Measurements from ENCODE around the gene PLCB3. TPM values are rescaled to one million over a fixed set of nuclear protein-coding genes. Genes with fewer than 3 reads are reported as not detected.

The PLCB3 gene
- total and polyA plus RNA-seq, 4 experiments from 2014 or later: 0.71 to 11.9 (median 10.8) TPM; not detected in 1

DNA sequence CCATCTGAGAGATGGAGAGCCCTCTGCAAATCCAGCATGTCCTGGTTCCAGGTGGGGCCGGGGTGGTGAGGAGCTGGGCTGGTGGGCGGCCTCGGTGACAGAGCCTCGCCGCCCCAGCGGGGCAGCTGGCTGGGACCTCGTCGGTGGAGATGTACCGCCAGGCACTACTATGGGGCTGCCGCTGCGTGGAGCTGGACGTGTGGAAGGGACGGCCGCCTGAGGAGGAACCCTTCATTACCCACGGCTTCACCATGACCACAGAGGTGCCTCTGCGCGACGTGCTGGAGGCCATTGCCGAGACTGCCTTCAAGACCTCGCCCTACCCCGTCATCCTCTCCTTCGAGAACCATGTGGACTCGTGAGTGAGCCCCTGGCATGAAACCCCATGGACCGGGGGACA lies 7.0 kb downstream of the PLCB3 start:
- POLR2A ChIA-PET (ENCODE audit: partially characterized antibody): interaction anchor here (1.0 to 1.6 kb wide), 3 partner anchors 11 to 52 kb away, joined by 3 to 6 read pairs (median 4); partner anchors contain the start of gene FERMT3
- CTCF ChIA-PET (ENCODE audit: partially characterized antibody): interaction anchor here (0.8 to 1.3 kb wide), 3 partner anchors 8 to 53 kb away, joined by 3 to 4 read pairs (median 4); no protein-coding TSS in a partner anchor
- Mint-ChIP-seq H3K4me1 (peaks cover 1 to 8% (median 6%) of the 10 kb centered on the region in 4 donors), H3K36me3 (peaks cover 10 to 15% of the 10 kb centered on the region in 2 donors), H3K27me3 (no peaks in the 10 kb centered on the region), H3K4me3 (no peak overlapping the region), H3K27ac (no peak overlapping the region), H3K9me3 (no peaks in the 10 kb centered on the region)
- H3K4me3 ChIP-seq (ENCODE audit: low read length in 2 of 2): no peak overlapping the region
- H3K27ac ChIP-seq (ENCODE audit: low read depth, low read length): no peak overlapping the region
- peaks cover 8% of the 10 kb centered on the region for H3K36me3 ChIP-seq (ENCODE audit: insufficient read depth, low read length)
- H3K4me1 ChIP-seq (ENCODE audit: insufficient read depth, low read length): no peaks in the 10 kb centered on the region
- intact Hi-C loops (cut with micrococcal nuclease): no loop called here
- H3K9me3 ChIP-seq (ENCODE audit: control insufficient read depth in 1 of 2, low read length in 2 of 2): no peaks in the 10 kb centered on the region
- H3K27me3 ChIP-seq (ENCODE audit: insufficient read depth, low read length): no peaks in the 10 kb centered on the region
- DNase-seq: no peak

DNA sequence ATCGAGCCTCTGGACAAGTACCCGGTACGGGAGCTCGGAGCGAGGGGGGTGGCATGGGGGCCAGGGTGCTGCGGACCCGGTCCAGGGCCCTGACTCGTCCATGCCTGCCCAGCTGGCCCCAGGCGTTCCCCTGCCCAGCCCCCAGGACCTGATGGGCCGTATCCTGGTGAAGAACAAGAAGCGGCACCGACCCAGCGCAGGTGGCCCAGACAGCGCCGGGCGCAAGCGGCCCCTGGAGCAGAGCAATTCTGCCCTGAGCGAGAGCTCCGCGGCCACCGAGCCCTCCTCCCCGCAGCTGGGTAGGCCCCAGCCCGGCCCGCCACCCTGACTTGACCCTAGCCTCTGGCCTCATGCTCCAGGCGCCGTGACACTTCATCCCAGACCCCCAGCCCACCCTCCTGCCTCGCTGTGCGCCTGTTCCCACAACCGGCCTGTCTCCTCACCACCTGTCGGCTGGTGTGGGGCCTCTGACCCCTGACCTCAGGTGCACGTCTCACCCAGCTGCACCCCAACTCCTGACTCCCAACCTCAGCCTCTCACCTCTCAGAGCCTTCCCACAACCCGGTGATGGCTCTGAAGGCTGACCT lies 7.7 kb downstream of the PLCB3 start:
- H3K4me3 ChIP-seq (ENCODE audit: low read length in 2 of 2): no peak overlapping the region
- Mint-ChIP-seq H3K36me3 (peaks cover 10 to 13% of the 10 kb centered on the region in 2 donors), H3K4me3 (peak overlapping the region in 1 of 8 donors; percentile 49), H3K9me3 (no peaks in the 10 kb centered on the region), H3K27ac (peak overlapping the region in 1 of 7 donors; percentile 60), H3K4me1 (peaks cover 1 to 8% (median 5%) of the 10 kb centered on the region in 4 donors), H3K27me3 (no peaks in the 10 kb centered on the region)
- peaks cover 8% of the 10 kb centered on the region for H3K36me3 ChIP-seq (ENCODE audit: insufficient read depth, low read length)
- H3K4me1 ChIP-seq (ENCODE audit: insufficient read depth, low read length): no peaks in the 10 kb centered on the region
- no peak for DNase-seq
- no peaks in the 10 kb centered on the region for H3K9me3 ChIP-seq (ENCODE audit: control insufficient read depth in 1 of 2, low read length in 2 of 2)
- no peak overlapping the region for H3K27ac ChIP-seq (ENCODE audit: low read depth, low read length)
- intact Hi-C loops (cut with micrococcal nuclease): no loop called here
- no peaks in the 10 kb centered on the region for H3K27me3 ChIP-seq (ENCODE audit: insufficient read depth, low read length)
- ChIA-PET CTCF (ENCODE audit: partially characterized antibody) (interaction anchor here (0.8 kb wide), 1 partner anchor 9 kb away, joined by 4 read pairs; no protein-coding TSS in a partner anchor), POLR2A (ENCODE audit: partially characterized antibody) (interaction anchor here (0.6 to 1.6 kb wide), 4 partner anchors 10 to 58 kb away, joined by 3 to 6 read pairs (median 4); partner anchors contain the start of genes FERMT3 and TRMT112)

DNA sequence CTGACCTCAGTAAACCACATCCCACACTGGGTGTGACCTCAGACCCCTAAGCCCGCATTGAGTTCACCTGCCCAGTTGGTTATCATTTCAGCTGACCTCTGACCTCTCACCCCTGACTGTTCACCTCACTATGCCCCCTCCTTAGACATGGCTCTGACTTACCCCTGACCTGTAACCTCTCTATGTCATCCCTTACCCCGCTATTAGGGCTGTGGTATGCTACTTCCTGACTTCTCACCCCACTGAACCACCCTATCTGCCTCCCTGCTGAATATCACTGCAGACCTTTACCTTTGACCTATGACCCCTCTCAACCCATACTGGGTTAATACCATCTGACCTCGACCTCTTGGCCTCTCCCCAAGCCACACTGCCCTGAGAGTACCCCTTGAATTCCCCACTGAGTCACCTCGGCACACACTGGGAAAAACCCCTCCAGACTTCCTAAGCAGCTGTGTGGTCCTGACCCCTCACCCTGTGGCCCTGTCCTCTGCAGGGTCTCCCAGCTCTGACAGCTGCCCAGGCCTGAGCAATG lies 8.3 kb downstream of the PLCB3 start:
- no peak overlapping the region for H3K27ac ChIP-seq (ENCODE audit: low read depth, low read length)
- H3K27me3 ChIP-seq (ENCODE audit: insufficient read depth, low read length): no peaks in the 10 kb centered on the region
- Mint-ChIP-seq H3K27ac (peak overlapping the region in 2 of 7 donors; percentile 60 to 79), H3K4me1 (peaks cover 1 to 8% (median 5%) of the 10 kb centered on the region in 4 donors), H3K4me3 (peak overlapping the region in 1 of 8 donors; percentile 49), H3K36me3 (peaks cover 10 to 13% of the 10 kb centered on the region in 2 donors), H3K27me3 (no peaks in the 10 kb centered on the region), H3K9me3 (no peaks in the 10 kb centered on the region)
- POLR2A ChIA-PET (ENCODE audit: partially characterized antibody): no interaction called here
- peaks cover 8% of the 10 kb centered on the region for H3K36me3 ChIP-seq (ENCODE audit: insufficient read depth, low read length)
- H3K4me3 ChIP-seq (ENCODE audit: low read length in 2 of 2): no peak overlapping the region
- CTCF ChIA-PET (ENCODE audit: partially characterized antibody): interaction anchor here (0.8 kb wide), 1 partner anchor 10 kb away, joined by 3 read pairs; no protein-coding TSS in a partner anchor
- intact Hi-C loops (cut with micrococcal nuclease): no loop called here
- no peaks in the 10 kb centered on the region for H3K9me3 ChIP-seq (ENCODE audit: control insufficient read depth in 1 of 2, low read length in 2 of 2)
- DNase-seq: no peak
- no peaks in the 10 kb centered on the region for H3K4me1 ChIP-seq (ENCODE audit: insufficient read depth, low read length)

DNA sequence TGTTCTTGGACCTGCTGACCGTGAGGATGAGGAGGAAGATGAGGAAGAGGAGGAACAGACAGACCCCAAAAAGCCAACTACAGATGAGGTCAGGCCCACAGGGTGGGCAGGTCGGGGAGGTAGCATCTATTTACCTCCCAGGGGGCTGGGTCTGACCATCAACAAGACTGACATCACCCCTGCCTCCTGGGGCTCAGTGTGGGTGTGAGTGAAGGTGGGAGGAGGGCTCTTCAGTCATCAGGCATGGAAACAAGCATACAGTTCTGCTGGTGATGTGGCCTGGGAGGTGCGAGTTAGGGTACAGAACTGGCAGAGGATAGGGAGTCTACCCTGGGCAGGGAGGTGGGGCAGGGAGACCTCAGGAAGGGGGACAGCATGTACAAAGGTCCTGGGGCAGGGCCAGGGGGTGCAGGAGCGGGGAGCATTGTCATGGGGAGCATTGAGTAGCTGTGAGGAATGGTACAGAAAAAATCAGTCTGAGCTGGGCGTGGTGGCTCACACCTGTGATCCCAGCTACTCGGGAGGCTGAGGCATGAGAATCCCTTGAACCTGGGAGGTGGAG lies 8.9 kb downstream of the PLCB3 start:
- Histone ChIP-seq H3K4me3 (ENCODE audit: low read length in 2 of 2) (no peak overlapping the region), H3K36me3 (ENCODE audit: insufficient read depth, low read length) (peaks cover 8% of the 10 kb centered on the region), H3K9me3 (ENCODE audit: control insufficient read depth in 1 of 2, low read length in 2 of 2) (no peaks in the 10 kb centered on the region), H3K27ac (ENCODE audit: low read depth, low read length) (no peak overlapping the region), H3K4me1 (ENCODE audit: insufficient read depth, low read length) (no peaks in the 10 kb centered on the region), H3K27me3 (ENCODE audit: insufficient read depth, low read length) (no peaks in the 10 kb centered on the region)
- DNase-seq: no peak
- H3K9me3 Mint-ChIP-seq: no peaks in the 10 kb centered on the region
- intact Hi-C loops (cut with micrococcal nuclease): no loop called here
- H3K36me3 Mint-ChIP-seq: peaks cover 10 to 13% of the 10 kb centered on the region in 2 donors
- H3K27ac Mint-ChIP-seq: peak overlapping the region in 2 of 7 donors; percentile 12 to 37
- no peak overlapping the region for H3K4me3 Mint-ChIP-seq
- POLR2A ChIA-PET (ENCODE audit: partially characterized antibody): interaction anchor here (1.0 to 1.6 kb wide), 2 partner anchors 10 to 53 kb away, joined by 3 to 7 read pairs; partner anchors contain the start of gene FERMT3
- no peaks in the 10 kb centered on the region for H3K27me3 Mint-ChIP-seq
- peaks cover 1 to 8% (median 5%) of the 10 kb centered on the region in 4 donors for H3K4me1 Mint-ChIP-seq
- CTCF ChIA-PET (ENCODE audit: partially characterized antibody): interaction anchor here (0.8 to 1.9 kb wide), 2 partner anchors 9 to 11 kb away, joined by 3 to 5 read pairs; partner anchors contain the start of gene PLCB3

DNA sequence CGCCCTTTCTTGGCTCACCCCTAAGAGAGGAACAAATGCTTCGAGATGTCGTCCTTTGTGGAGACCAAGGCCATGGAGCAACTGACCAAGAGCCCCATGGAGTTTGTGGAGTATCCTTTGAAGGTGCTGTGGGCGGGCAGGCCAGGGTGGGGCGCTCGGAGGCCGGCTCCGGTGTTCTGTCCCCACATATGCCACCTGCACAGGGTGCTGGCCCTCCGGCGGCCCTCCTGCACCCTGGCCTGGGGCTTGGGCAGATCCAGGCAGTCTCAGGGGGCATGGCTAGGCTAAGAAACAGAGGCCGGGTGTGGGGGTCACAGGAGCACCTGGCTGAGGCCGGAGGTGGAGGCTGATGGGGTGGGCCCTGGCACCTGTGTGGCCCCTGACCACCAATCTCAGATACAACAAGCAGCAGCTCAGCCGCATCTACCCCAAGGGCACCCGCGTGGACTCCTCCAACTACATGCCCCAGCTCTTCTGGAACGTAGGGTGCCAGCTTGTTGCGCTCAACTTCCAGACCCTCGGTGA lies 10.3 kb downstream of the PLCB3 start:
- intact Hi-C loops (cut with micrococcal nuclease): no loop called here
- Mint-ChIP-seq H3K36me3 (peaks cover 10 to 12% of the 10 kb centered on the region in 2 donors), H3K27ac (no peak overlapping the region), H3K27me3 (no peaks in the 10 kb centered on the region), H3K9me3 (no peaks in the 10 kb centered on the region), H3K4me1 (peaks cover 1 to 8% (median 5%) of the 10 kb centered on the region in 4 donors), H3K4me3 (no peak overlapping the region)
- Histone ChIP-seq H3K4me1 (ENCODE audit: insufficient read depth, low read length) (no peaks in the 10 kb centered on the region), H3K27me3 (ENCODE audit: insufficient read depth, low read length) (no peaks in the 10 kb centered on the region), H3K9me3 (ENCODE audit: control insufficient read depth in 1 of 2, low read length in 2 of 2) (no peaks in the 10 kb centered on the region), H3K4me3 (ENCODE audit: low read length in 2 of 2) (no peak overlapping the region), H3K36me3 (ENCODE audit: insufficient read depth, low read length) (peaks cover 5% of the 10 kb centered on the region), H3K27ac (ENCODE audit: low read depth, low read length) (no peak overlapping the region)
- no peak for DNase-seq
- POLR2A ChIA-PET (ENCODE audit: partially characterized antibody): interaction anchor here (1.6 kb wide), 1 partner anchor 8 kb away, joined by 7 read pairs; no protein-coding TSS in a partner anchor
- CTCF ChIA-PET (ENCODE audit: partially characterized antibody): interaction anchor here (1.6 to 1.9 kb wide), 2 partner anchors 10 to 43 kb away, joined by 4 to 5 read pairs; partner anchors contain the start of gene PLCB3

DNA sequence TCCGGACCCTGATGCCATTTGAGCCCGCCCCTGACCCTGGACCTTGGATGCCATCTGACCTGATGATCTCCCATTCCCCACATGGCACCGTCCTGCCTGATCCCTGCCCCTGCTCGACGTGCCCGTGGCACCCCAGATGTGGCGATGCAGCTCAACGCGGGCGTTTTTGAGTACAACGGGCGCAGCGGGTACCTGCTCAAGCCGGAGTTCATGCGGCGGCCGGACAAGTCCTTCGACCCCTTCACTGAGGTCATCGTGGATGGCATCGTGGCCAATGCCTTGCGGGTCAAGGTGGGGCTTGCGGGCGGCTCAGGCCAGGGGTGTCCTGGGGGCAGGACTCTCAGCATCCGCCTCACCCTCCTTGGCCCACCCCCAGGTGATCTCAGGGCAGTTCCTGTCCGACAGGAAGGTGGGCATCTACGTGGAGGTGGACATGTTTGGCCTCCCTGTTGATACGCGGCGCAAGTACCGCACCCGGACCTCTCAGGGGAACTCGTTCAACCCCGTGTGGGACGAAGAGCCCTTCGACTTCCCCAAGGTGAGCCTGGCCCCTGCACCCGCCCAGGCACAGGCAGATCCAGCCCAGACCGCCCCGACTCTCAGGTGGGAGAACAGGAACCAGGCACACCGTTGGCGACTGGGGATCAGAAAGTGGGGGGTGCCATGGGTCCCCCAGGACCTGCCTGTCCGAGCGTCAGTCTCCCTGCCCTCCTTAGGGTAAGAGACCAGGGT lies 11.1 kb downstream of the PLCB3 start:
- ChIA-PET CTCF (ENCODE audit: partially characterized antibody) (interaction anchor here (0.8 to 3.6 kb wide), 5 partner anchors 8 to 42 kb away, joined by 3 to 16 read pairs (median 4); partner anchors contain the start of gene PLCB3), POLR2A (ENCODE audit: partially characterized antibody) (no interaction called here)
- H3K4me1 ChIP-seq (ENCODE audit: insufficient read depth, low read length): no peaks in the 10 kb centered on the region
- no peak overlapping the region for H3K4me3 ChIP-seq (ENCODE audit: low read length in 2 of 2)
- peaks cover 5% of the 10 kb centered on the region for H3K36me3 ChIP-seq (ENCODE audit: insufficient read depth, low read length)
- no peaks in the 10 kb centered on the region for H3K27me3 Mint-ChIP-seq
- peaks cover 1 to 8% (median 5%) of the 10 kb centered on the region in 4 donors for H3K4me1 Mint-ChIP-seq
- no peak for DNase-seq
- H3K27me3 ChIP-seq (ENCODE audit: insufficient read depth, low read length): no peaks in the 10 kb centered on the region
- no peak overlapping the region for H3K4me3 Mint-ChIP-seq
- peaks cover 10% of the 10 kb centered on the region in 2 donors for H3K36me3 Mint-ChIP-seq
- intact Hi-C loops (cut with micrococcal nuclease): no loop called here
- no peak overlapping the region for H3K27ac Mint-ChIP-seq
- no peaks in the 10 kb centered on the region for H3K9me3 Mint-ChIP-seq
- no peaks in the 10 kb centered on the region for H3K9me3 ChIP-seq (ENCODE audit: control insufficient read depth in 1 of 2, low read length in 2 of 2)
- no peak overlapping the region for H3K27ac ChIP-seq (ENCODE audit: low read depth, low read length)

All from CD4-positive, alpha-beta memory T cell (primary cell).